ENCODE measurements around the gene HLA-DQA2. TPM values are rescaled to one million over a fixed set of nuclear protein-coding genes. Genes with fewer than 3 reads are reported as not detected.
A peak's percentile ranks its signal among the peaks of the same experiment; 100 is the strongest.

Gene HLA-DQA2
- total RNA-seq, 4 donors from 2014 or later = 2.7 TPM; not detected in 3

- in situ Hi-C loops (cut with MboI; ENCODE audit: low pct_ligation_motif_present in 1 of 4, low pct_unique_long_range_greater_than_20kb in 1 of 4, low sequenced_read_pairs in 3 of 4) (no loop called here), intact Hi-C loops (cut with DNase I; ENCODE audit: low total_unique reads) (no loop called here)
- 17 to 40% methylated on average over 5 to 8 of the region's 8 CpGs for WGBS, 2 donors (ENCODE audit: low coverage in 1 of 2)
Observed at GRCh38 chr6:32752580-32752979, 11.4 kb downstream of the HLA-DQA2 start.

GRCh38 chr6:32759669-32760068, 18.5 kb downstream of the HLA-DQA2 start:
- no peak overlapping the region for H3K27ac ChIP-seq
- WGBS, 2 donors (ENCODE audit: low coverage in 1 of 2) = 73 to 75% methylated on average over 1 of the region's 1 CpG

More at GRCh38 chr6:32752580-32752979, 11.4 kb downstream of the HLA-DQA2 start:
- Histone ChIP-seq H3K9me3 (no peaks in the 10 kb centered on the region), H3K27me3 (peaks cover 42% of the 10 kb centered on the region), H3K27ac (no peak overlapping the region), H3K4me1 (no peaks in the 10 kb centered on the region), H3K4me3 (no peak overlapping the region), H3K36me3 (no peaks in the 10 kb centered on the region)
- no peak for TF ChIP-seq POLR2A (IDR thresholded peaks at IDR 0.05)
- TF ChIP-seq POLR2AphosphoS5 (IDR thresholded peaks at IDR 0.05) = no peak
- no peak for TF ChIP-seq EP300 (IDR thresholded peaks at IDR 0.05; ENCODE audit: low read depth)
- TF ChIP-seq CTCF (IDR thresholded peaks at IDR 0.05) = no peak
- peak; percentile 53 for DNase-seq

GRCh38 chr6:32761072-32761471, 19.9 kb downstream of the HLA-DQA2 start:
- Histone ChIP-seq H3K4me3 (no peak overlapping the region), H3K27me3 (peaks cover 10% of the 10 kb centered on the region), H3K4me1 (no peaks in the 10 kb centered on the region), H3K36me3 (no peaks in the 10 kb centered on the region), H3K27ac (no peak overlapping the region), H3K9me3 (no peaks in the 10 kb centered on the region)
- in situ Hi-C loops (cut with MboI; ENCODE audit: low pct_ligation_motif_present in 1 of 4, low pct_unique_long_range_greater_than_20kb in 1 of 4, low sequenced_read_pairs in 3 of 4) = loop anchor here in 3 of 4 donors (5.0 kb wide), 1 partner anchor 99 kb away; no protein-coding TSS in a partner anchor
- no peak for DNase-seq
- intact Hi-C loops (cut with DNase I; ENCODE audit: low total_unique reads) = loop anchor here (2.0 kb wide), 1 partner anchor 96 kb away; no protein-coding TSS in a partner anchor
- WGBS, 2 donors (ENCODE audit: low coverage in 1 of 2) = 81 to 83% methylated on average over 16 of the region's 16 CpGs
- TF ChIP-seq EP300 (IDR thresholded peaks at IDR 0.05; ENCODE audit: low read depth) (no peak), POLR2A (IDR thresholded peaks at IDR 0.05) (no peak), POLR2AphosphoS5 (IDR thresholded peaks at IDR 0.05) (no peak), CTCF (IDR thresholded peaks at IDR 0.05) (no peak)

More at GRCh38 chr6:32759669-32760068, 18.5 kb downstream of the HLA-DQA2 start:
- no peaks in the 10 kb centered on the region for H3K9me3 ChIP-seq
- no peak for TF ChIP-seq POLR2AphosphoS5 (IDR thresholded peaks at IDR 0.05)
- TF ChIP-seq POLR2A (IDR thresholded peaks at IDR 0.05) = no peak
- TF ChIP-seq CTCF (IDR thresholded peaks at IDR 0.05) = no peak
- TF ChIP-seq EP300 (IDR thresholded peaks at IDR 0.05; ENCODE audit: low read depth) = no peak
- intact Hi-C loops (cut with DNase I; ENCODE audit: low total_unique reads) = loop anchor here (2.0 kb wide), 1 partner anchor 95 kb away; no protein-coding TSS in a partner anchor
- H3K27me3 ChIP-seq = peaks cover 12% of the 10 kb centered on the region
- no peak for DNase-seq
- no peaks in the 10 kb centered on the region for H3K36me3 ChIP-seq
- H3K4me3 ChIP-seq = no peak overlapping the region
- in situ Hi-C loops (cut with MboI; ENCODE audit: low pct_ligation_motif_present in 1 of 4, low pct_unique_long_range_greater_than_20kb in 1 of 4, low sequenced_read_pairs in 3 of 4) = loop anchor here in 3 of 4 donors (5.0 kb wide), 1 partner anchor 97 kb away; no protein-coding TSS in a partner anchor
- H3K4me1 ChIP-seq = no peaks in the 10 kb centered on the region

GRCh38 chr6:32761548-32761947, 20.4 kb downstream of the HLA-DQA2 start:
- DNase-seq = no peak
- TF ChIP-seq EP300 (IDR thresholded peaks at IDR 0.05; ENCODE audit: low read depth) (no peak), POLR2AphosphoS5 (IDR thresholded peaks at IDR 0.05) (no peak), POLR2A (IDR thresholded peaks at IDR 0.05) (no peak), CTCF (IDR thresholded peaks at IDR 0.05) (no peak)
- H3K4me3 ChIP-seq = no peak overlapping the region
- H3K36me3 ChIP-seq = no peaks in the 10 kb centered on the region
- H3K27me3 ChIP-seq = peaks cover 8% of the 10 kb centered on the region
- no peak overlapping the region for H3K27ac ChIP-seq
- in situ Hi-C loops (cut with MboI; ENCODE audit: low pct_ligation_motif_present in 1 of 4, low pct_unique_long_range_greater_than_20kb in 1 of 4, low sequenced_read_pairs in 3 of 4) = loop anchor here in 3 of 4 donors (5.0 kb wide), 1 partner anchor 99 kb away; no protein-coding TSS in a partner anchor
- 90% methylated on average over 40 of the region's 40 CpGs; no CpG with 5 or more reads in 1 of the 2 donors for WGBS, 2 donors (ENCODE audit: low coverage in 1 of 2)
- H3K4me1 ChIP-seq = no peaks in the 10 kb centered on the region
- intact Hi-C loops (cut with DNase I; ENCODE audit: low total_unique reads) = loop anchor here (2.0 kb wide), 1 partner anchor 97 kb away; no protein-coding TSS in a partner anchor
- no peaks in the 10 kb centered on the region for H3K9me3 ChIP-seq

All from transverse colon (tissue), 4 donors.